NCI-H1694 treated with DMSO at 0.1 percent for 48 hours (cell line): ENCODE data around the gene NAT14.
A peak's percentile ranks its signal among the peaks of the same experiment; 100 is the strongest.

ENCODE experiments used
- DNase-seq: peaks from one replicate; lab custom pipeline; 2025; lab: John Stamatoyannopoulos, UW

NAT14 gene

DNA sequence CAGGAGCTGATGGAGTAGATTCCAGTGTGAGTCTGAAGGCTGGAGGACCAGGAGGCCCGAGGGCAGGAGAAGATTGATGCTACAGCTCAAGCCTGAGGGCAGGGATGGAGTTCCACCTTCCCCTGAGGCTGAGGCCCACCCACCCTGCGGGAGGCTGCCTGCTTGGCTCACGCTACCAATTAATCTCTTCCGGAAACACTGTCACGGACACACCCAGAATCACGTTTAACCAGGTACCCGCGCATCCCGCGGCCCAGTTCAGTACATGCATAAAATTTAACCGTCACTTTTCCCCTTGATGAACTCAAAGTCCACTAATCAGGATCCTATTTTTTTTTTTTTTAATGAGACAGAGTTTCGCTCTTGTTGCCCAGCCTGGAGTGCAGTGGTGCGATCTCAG, 13.7 kb upstream of the NAT14 start:
- DNase-seq: no peak

DNA sequence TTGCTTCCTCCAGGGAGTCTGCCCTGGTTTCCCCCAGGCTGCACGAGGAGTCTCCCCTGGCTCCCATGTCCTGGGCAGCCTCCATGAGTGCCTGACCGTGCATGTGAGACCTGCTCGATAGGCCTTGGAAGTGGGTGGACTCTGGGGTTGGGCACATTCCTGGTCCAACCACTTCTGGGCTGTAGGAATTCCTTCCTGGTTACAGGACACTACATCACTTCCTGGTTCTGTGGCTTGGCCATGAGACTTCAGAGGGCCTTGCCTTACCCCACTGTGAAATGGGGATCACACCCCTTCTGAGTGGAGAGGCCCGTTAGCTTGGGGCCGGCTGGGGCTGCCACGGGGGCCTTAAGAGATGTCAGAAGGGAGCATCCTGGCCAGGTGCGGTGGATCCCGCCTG, 12.5 kb upstream of the NAT14 start:
- no peak for DNase-seq

DNA sequence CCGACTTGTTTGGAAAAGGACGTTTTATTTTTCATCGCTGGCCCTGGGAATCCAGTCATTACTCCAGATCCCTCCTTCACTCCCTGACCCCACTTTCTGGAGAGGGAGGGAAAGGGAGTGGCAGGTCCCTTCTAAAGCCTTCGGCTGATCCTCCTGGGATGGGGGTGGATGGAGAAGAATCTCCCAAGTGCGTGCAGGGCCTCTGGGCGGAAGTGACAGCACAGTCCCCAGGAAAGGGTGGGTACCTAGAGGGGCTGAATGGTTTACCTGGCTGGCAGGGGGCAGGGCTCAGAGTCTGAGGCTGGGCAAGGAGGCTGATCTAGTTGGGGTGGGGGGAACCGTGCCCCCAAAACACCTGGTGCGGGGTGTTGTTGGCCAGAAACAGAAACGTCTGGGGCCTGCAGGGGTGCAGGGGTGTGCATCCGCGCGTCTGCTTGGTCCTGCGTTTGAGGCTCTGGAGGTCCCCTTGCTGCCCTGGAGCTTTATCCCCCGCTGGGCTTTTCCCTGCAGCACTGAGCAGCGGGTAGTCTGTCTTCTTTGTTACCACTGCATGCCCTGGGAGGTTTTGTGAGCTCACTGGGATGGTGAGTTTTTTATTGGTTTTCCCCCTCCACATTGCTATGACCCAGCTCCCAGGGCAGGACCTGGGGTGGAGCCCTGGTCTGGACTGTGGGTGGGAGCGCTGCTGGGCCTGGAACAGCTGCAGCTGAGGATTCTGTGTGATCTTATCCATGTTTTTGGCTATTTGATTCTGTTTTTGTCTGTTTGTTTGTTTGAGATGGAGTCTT, 11.6 kb upstream of the NAT14 start:
- DNase-seq: no peak

DNA sequence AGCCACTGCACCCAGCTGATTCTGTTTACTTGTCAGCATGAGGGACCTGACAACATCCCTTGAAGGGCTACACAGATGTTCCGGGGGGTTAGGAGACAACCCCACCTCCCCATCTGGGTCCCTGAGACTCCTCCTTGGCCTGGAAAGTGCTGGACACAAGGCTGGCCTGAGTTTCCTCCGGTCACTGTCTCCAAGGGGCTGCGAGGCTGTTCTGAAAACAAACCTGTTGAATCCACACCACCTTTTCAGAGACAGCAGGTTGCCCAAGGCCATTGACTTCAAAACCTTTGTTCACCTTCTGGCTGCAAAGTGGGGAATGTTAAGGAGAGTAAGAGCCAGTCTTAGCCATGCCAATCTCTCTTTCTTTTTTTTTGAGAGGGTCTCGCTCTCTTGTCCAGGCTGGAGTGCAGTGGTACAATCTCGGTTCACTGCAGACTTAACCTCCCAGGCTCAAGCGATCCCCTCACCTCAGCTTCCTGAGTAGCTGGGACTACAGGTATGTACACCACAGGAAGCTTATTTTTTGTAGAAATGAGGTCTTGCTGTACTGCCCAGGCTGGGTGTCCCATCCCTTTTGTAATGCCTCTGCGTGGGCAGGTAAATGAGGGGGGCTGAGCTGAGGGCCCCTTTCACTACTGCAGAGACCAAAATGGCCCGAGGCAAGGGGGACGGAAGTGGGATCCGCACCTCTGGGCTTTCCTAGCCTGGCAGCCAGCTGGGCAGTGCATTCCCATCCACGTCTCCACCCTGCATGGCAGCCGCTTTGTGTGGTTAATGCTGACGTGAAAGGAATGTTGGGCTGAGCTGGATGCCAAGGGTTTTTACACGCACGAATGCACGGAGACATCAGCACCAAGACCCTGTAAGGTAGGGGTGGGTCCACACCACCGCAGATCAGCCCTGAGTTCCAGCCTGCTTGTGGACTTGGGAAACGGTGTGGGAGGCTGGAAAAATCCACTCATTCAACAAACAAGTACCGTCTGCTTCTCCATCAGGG, 10.4 kb upstream of the NAT14 start:
- no peak for DNase-seq

DNA sequence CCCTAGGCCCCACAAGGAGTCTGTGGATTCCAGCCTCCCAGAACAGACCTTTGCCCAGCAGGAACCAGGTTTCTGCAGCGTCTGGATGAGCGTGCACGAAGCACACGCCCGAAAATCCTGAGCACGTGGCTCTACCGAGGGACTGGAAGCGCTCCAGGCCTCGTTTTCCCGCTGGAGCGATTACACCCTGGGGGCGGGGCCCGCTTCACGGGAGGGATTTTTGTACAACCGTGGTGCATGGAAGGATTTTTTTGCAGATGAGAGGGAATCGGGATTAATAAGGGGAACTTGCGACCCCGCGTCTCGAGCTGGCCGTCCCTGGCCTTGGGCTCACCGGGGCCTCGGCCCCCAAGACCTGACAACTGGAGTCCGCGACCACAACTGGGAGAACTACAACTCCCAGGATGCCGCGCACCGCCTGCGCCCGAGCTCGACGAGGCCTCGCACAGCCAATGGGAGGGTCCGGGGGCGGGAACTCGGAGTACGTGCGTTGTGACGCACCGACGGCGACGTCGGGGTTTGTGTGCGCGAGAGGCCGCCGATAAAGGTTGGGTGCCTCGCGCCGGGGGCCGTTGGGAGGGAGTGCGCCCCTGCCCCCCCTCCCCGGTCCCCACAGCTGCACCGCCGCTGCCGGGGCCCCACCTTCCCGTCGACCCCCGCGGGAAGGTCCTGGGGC, 8.8 kb upstream of the NAT14 start, which contains the start of gene ZNF628:
Gene ZNF628, plus strand, starts transcription at position 518 of the 676 bp plus-strand sequence. CDS start 3,294 bp downstream, outside the sequence.
- DNase-seq: peak; percentile 95

DNA sequence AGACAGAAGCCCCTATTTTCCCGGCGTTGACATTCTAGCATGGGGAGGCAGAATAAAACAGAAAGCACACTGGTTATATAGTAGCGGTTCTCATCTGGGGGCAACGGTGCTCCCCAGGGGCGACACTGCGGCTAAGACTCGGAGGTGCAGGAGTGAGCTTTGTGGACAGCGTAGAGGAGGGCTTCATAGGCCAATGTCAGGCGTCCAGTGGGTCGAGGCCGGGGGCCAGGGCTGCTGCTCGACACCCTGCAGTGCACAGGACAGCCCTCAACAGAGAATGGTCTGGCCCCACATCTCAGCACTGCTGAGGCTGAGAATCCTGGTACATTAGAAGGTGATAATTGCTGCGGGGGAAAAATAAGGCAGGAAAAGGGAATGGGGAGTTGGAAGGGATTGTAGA, 7.1 kb upstream of the NAT14 start:
- DNase-seq: no peak

DNA sequence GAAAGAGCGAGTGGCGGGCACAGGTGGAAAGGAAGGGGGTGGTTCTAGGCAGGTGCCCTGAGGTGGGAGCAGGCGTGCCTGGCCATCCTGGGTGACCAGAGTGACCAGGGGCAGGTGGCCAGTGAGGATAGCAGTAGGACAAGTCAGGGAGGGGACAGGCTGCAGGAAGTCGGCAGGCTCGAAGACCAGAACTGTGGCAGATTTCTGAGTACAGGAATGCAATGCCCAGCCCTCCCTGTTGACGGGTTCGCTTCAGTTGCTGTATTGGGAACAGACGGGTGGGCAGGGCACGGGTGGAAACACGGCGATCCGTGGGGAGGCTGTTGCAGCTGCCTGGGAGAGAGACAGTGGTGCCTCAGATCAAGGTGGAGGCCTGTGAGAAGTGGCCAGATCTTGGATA, 6.6 kb upstream of the NAT14 start:
- DNase-seq: no peak

DNA sequence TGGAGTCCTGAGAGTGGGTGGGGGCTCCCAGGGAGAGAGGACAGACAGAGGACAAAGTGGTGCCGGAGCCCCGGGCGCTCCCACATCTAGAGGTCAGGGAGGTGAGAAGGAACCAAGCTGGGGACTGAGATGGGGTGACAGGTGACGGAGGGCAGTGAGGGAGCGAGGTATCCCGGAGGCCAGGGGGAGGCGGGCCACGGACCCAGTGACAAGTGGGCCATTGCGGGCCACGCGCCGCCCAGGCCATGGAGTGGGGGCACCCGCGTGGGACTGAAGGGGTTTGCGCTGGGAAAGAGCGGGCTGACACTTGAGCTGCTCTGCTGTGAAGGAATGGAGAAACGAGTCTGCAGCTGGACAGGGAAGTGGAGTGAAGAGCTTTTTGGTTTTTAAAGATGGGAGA, 5.9 kb upstream of the NAT14 start:
- DNase-seq: no peak

DNA sequence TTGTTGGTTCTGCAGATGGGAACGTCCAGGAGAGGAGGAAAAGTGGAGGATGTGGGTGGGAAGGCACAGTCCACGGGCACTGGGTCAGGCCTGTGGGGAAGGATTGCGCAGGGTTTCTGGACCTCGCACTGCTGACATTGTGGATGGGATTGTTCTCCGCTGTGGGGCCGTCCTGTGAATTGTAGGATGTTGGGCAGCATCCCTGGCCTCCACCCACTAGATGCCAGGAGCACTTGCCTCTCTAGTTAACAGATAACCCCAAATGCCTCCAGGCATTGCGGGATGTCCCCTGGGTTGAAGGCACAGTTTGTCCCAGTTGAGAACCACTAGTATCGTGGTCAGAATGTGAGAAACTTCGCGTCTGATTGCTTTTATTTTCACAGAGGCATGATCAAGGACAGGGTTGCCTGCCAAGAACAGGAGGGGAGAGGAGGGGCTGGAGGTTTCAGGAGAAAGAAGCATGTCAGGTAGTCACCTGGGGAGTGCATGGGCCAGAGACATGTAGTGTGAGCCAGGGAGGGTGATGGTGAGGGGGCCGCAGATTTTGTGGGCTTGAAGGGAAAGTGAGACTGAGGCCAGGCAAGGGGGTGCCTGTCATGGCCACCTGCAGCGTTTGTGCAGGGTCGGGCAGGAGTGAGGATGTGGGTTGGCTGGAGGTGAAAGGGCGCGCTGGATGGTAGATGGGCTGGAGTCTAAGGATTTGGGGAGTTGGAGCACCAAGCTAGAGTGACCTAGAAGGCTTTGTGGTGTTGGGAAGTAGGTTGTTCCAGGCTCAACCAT, 5.3 kb upstream of the NAT14 start:
- no peak for DNase-seq

DNA sequence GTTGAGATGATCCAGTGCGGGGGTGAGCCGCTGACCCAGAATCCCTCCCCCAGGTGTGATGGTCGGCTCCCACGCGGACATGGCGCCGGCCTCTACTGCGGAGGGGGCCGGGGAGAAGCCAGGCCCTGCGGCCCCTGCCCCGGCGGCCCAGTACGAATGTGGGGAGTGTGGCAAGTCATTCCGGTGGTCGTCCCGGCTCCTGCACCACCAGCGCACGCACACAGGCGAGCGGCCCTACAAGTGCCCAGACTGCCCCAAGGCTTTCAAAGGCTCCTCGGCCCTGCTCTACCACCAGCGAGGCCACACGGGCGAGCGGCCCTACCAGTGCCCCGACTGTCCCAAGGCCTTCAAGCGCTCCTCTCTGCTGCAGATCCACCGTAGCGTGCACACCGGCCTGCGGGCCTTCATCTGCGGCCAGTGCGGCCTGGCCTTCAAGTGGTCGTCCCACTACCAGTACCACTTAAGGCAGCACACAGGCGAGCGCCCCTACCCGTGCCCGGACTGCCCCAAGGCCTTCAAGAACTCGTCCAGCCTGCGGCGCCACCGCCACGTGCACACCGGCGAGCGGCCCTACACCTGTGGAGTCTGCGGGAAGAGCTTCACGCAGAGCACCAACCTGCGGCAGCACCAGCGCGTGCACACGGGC, 3.7 kb upstream of the NAT14 start:
- no peak for DNase-seq

DNA sequence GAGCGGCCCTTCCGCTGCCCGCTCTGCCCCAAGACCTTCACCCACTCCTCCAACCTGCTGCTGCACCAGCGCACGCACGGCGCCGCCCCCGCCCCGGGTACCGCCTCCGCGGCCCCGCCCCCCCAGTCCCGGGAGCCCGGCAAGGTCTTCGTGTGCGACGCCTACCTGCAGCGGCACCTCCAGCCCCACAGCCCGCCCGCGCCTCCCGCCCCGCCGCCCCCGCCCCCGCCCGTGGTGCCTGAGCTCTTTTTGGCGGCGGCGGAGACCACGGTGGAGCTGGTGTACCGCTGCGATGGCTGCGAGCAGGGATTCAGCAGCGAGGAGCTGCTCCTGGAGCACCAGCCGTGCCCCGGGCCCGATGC, 3.2 kb upstream of the NAT14 start:
- no peak for DNase-seq

DNA sequence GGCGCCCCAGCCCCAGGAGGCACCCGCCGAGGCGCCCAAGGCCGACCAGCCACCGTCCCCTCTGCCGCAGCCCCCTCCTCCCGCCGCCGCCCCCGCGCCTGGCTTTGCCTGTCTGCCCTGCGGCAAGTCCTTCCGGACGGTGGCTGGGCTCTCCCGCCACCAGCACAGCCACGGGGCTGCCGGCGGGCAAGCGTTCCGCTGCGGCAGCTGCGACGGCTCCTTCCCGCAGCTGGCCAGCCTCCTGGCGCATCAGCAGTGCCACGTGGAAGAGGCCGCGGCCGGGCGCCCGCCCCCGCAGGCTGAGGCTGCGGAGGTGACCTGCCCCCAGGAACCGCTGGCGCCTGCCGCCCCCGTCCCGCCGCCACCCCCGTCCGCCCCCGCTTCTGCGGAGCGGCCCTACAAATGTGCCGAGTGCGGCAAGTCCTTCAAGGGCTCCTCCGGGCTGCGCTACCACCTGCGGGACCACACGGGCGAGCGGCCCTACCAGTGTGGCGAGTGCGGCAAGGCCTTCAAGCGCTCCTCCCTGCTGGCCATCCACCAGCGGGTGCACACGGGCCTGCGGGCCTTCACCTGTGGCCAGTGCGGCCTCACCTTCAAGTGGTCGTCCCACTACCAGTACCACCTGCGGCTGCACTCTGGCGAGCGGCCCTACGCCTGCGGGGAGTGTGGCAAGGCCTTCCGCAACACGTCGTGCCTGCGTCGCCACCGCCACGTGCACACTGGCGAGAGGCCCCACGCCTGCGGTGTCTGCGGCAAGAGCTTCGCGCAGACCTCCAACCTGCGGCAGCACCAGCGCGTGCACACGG, 2.6 kb upstream of the NAT14 start:
- DNase-seq: no peak

DNA sequence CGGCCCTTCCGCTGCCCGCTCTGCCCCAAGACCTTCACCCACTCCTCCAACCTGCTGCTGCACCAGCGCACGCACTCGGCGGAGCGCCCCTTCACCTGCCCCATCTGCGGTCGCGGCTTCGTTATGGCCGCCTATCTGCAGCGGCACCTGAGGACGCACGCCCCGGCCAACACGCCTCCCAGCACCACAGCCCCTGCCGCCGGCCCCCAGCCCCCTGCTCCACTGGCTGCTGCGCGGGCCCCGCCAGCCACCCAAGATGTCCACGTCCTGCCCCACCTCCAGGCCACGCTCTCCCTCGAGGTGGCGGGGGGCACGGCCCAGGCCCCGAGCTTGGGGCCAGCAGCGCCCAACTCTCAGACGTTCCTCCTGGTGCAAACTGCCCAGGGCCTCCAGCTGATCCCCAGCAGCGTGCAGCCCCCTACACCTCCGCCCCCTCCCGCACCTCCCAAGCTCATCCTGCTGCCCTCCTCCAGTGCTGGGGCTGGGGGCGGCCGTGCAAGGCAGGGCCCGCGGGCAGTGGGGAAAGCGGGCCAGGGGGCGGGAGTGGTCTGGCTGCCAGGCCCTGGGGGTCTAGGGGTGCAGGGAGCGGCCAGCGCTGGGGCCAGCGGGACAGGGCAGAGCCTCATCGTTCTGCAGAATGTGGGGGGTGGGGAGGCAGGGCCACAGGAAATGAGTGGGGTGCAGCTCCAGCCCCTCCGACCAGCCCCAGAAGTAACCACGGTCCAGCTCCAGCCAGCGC, 1.9 kb upstream of the NAT14 start:
- no peak for DNase-seq

DNA sequence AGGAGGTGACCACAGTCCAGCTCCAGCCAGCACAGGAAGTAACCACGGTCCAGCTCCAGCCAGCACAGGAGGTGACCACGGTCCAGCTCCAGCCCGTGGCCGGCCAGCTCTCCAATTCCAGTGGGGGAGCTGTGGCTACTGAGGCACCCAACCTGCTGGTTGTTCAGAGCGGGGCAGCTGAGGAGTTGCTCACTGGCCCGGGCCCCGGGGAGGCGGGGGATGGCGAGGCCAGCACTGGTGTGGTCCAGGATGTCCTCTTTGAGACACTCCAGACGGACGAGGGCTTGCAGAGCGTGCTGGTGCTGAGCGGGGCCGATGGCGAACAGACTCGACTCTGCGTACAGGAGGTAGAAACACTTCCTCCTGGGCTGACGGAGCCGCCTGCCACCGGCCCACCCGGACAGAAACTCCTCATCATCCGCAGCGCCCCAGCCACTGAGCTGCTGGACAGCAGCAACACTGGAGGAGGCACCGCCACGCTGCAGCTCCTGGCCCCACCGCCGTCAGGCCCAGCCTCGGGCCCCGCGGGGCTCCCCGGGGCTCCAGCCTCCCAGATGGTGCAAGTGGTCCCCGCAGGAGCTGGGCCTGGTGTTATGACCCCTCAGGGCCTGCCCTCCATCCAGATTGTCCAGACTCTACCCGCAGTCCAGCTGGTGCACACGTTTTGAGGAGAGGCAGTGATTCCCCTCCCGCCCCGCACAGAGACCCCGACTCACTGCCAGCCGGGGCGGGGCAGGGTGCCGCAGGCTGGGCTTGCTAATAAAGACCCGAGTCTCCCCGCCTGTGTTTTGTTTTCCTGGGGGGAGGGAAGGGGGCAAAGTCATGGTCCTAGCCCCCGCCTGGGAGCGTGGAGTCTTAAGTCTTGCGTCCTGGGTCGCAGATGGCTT, 1.0 kb upstream of the NAT14 start:
- DNase-seq: no peak

DNA sequence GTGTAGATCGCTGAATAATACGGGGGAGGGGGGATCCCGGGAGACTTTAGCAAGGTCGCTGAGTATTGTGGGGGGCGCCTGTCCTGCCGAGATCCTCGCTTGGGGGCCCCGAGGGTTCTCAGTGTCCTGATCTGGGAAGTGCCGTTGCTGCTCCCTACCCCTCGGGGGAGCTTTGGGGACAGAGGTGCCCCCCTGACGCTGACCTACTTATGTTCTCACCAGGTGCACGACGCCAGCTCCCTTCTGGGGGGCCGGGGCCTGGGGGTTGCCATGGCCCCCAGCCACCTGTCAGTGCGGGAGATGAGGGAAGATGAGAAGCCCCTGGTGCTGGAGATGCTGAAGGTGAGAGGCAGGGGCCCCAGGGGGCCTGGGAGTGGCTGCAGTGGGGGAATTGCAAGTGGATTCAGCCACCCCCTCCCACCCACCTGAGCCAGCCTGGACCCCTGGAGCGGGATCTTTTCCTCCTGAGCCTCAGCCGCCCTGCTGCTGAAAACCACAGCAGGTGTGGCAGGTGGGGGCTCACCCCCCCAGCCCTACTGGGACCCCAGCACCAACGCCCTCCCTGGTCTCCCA, 537 bp downstream of the NAT14 start:
- DNase-seq: no peak

DNA sequence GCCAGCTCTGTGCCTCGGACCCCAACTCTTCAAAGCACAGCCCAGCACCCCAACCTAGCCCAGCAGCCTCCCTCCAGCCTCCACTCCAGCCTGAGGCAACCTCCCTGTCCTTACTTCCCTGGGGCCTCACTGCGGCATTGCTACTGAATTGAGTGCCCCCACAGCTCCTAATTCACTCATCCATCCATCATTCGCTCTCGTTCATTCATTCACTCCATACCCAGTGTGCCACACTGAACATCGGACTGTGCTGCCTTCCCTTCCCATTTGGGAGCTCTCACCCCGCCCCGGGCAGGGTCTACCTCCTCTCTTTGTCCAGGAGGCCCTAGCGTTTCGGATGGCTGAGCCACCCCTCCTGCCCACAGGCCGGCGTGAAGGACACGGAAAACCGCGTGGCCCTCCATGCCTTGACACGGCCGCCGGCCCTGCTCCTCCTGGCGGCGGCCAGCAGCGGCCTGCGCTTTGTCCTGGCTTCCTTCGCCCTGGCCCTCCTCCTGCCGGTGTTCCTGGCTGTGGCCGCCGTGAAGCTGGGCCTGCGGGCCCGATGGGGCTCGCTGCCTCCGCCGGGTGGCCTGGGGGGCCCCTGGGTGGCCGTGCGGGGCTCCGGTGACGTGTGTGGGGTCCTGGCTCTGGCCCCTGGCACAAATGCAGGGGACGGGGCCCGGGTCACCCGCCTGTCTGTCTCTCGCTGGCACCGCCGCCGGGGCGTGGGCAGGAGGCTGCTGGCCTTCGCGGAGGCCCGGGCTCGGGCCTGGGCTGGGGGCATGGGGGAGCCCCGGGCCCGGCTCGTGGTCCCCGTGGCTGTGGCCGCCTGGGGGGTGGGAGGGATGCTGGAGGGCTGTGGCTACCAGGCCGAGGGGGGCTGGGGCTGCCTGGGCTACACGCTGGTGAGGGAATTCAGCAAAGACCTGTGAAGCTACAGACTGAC, 1.3 kb downstream of the NAT14 start:
- DNase-seq: no peak
